H1 (cell line): ENCODE measurements around the gene XAF1. TPM values are rescaled to one million over a fixed set of nuclear protein-coding genes. Genes with fewer than 3 reads are reported as not detected.

Source experiments
- ASH2L ChIP-seq: fragments of 200-600, 300-600 bp; sonication (generic); IDR thresholded peaks from one replicate; pipeline ENCODE4 v1.7.1; 2017; ENCODE audit warnings: low read length
- CHD7 ChIP-seq: fragments of 300-600 bp; sonication (generic); IDR thresholded peaks from 2 replicates; pipeline ENCODE4 v1.7.1; 2012; ENCODE audit warnings: low read length, moderate library complexity, mild to moderate bottlenecking, inconsistent platforms; ENCODE audit not compliant: insufficient replicate concordance
- GABPA ChIP-seq: IDR thresholded peaks from 2 replicates; pipeline ENCODE4 v1.6.1; 2011; ENCODE audit warnings: mild to moderate bottlenecking, low read length, moderate library complexity, borderline replicate concordance; ENCODE audit not compliant: insufficient read depth
- KDM5A ChIP-seq: fragments of 200-600 bp; IDR thresholded peaks from 2 replicates; pipeline ENCODE4 v1.7.1; 2012; ENCODE audit warnings: mild to moderate bottlenecking, low read length, inconsistent platforms, mixed read lengths
- POLR2A ChIP-seq, 2 experiments: IDR thresholded peaks; 1 replicate in 1 of 2; 2 replicates in 1 of 2; pipeline ENCODE4 v1.6.1; 2011; ENCODE audit warnings: low read depth in 2 of 2, low read length in 2 of 2, mild to moderate bottlenecking in 2 of 2; ENCODE audit errors: control extremely low read depth in 1 of 2
- RFX5 ChIP-seq: IDR thresholded peaks from 2 replicates; pipeline ENCODE4 v1.6.1; 2011; ENCODE audit warnings: low read depth, low read length, improper control_type of control experiment, borderline replicate concordance
- SP2 ChIP-seq: IDR thresholded peaks from 2 replicates; pipeline ENCODE4 v1.6.1; 2012; ENCODE audit warnings: mild to moderate bottlenecking, low read length, inconsistent platforms
- SP4 ChIP-seq: IDR thresholded peaks from 2 replicates; pipeline ENCODE4 v1.6.1; 2012; ENCODE audit warnings: low read length, inconsistent platforms
- TAF7 ChIP-seq: optimal IDR thresholded peaks from 2 replicates; pipeline ENCODE3; 2011; ENCODE audit warnings: low read depth, mild to moderate bottlenecking, inconsistent platforms, low read length, moderate library complexity, borderline replicate concordance
- TBP ChIP-seq: IDR thresholded peaks from 2 replicates; pipeline ENCODE4 v1.6.1; 2011; ENCODE audit warnings: low read depth, low read length, improper control_type of control experiment
- YY1 ChIP-seq: IDR thresholded peaks from 2 replicates; pipeline ENCODE4 v1.6.1; 2011; ENCODE audit warnings: low read depth, mild to moderate bottlenecking, low read length
- ZNF274 ChIP-seq: IDR thresholded peaks from 2 replicates; pipeline ENCODE4 v1.7.0; 2012; ENCODE audit warnings: low read length, borderline replicate concordance; ENCODE audit errors: extremely low read depth
- polyA plus RNA-seq, 7 experiments: library from polyadenylated mRNA; depleted of rRNA in 3 of 7; stranded (reverse) in 5 of 7; unstranded in 2 of 7; fragments of >200 nt in 5 of 7; fragments of 200-250 nt in 2 of 7; gene quantifications; 1 replicate in 5 of 7; 2 replicates in 1 of 7; 4 replicates in 1 of 7; pipeline versions ENCODE4 v1.2.1 to v1.2.3, GENCODE V29; 2011 to 2013; ENCODE audit warnings: missing spikeins in 2 of 7, mixed read lengths in 2 of 7
- total RNA-seq: library from RNA; stranded (reverse); fragmentation: NEBNext Ultra II Directional; extraction: Animal tissue kit (Norgen Biotek cat#: 25700); gene quantifications from 2 replicates; pipeline ENCODE4 v1.2.1, GENCODE V29; 2021

Gene XAF1
- total and polyA plus RNA-seq, 2 of the 8 experiments (the other 6 are each of a cell fraction or from before 2014, with no cell fraction given): not detected

- TF ChIP-seq CHD7 (no peak), KDM5A (no peak), TAF7 (no peak), SP2 (no peak), POLR2A (IDR thresholded peaks at IDR 0.05; ENCODE audit: control extremely low read depth in 1 of 2, low read depth in 2 of 2, low read length in 2 of 2) (no peak), RFX5 (no peak), YY1 (no peak), ZNF274 (no peak), GABPA (no peak), SP4 (no peak), TBP (no peak), ASH2L (no peak)
- TF ChIP-seq, all 59 proteins: peak for 0
These were observed 565 bp upstream of the XAF1 start (continued) for GRCh38 chr17:6755281-6755680.
